Endothelial cell of umbilical vein (primary cell): ENCODE data around the gene HDAC9.

Experiments used
- EZH2 ChIP-seq: IDR thresholded peaks from 2 replicates; pipeline ENCODE4 v1.6.1; 2012; ENCODE audit warnings: borderline replicate concordance, low read depth, mild to moderate bottlenecking, moderate library complexity, low read length, inconsistent platforms; ENCODE audit not compliant: severe bottlenecking
- JUN ChIP-seq: IDR thresholded peaks from 2 replicates; pipeline ENCODE4 v1.6.1; 2011; ENCODE audit warnings: borderline replicate concordance, low read depth; ENCODE audit not compliant: insufficient read length, insufficient read depth
- MYC ChIP-seq: IDR thresholded peaks from one replicate; pipeline ENCODE4 v1.6.1; 2011; ENCODE audit warnings: mild to moderate bottlenecking, low read depth, low read length
- POLR2A ChIP-seq: IDR thresholded peaks from 2 replicates; pipeline ENCODE4 v1.6.1; 2012; ENCODE audit warnings: low read depth, mild to moderate bottlenecking, control low read depth, low read length
- POLR2AphosphoS5 ChIP-seq: IDR thresholded peaks from 2 replicates; pipeline ENCODE4 v1.6.1; 2012; ENCODE audit warnings: low read depth, mild to moderate bottlenecking, control low read depth, low read length, moderate library complexity; ENCODE audit not compliant: insufficient read depth
- TF ChIP-seq, protein P1 (sequence below), 2 donors: IDR thresholded peaks; 1 replicate in 1 of 2; 2 replicates in 1 of 2; pipeline ENCODE4 v1.5.1; 2011; ENCODE audit warnings: low read length in 2 of 2, mild to moderate bottlenecking in 2 of 2, moderate library complexity in 2 of 2, control low read depth in 1 of 2, inconsistent platforms in 1 of 2, low read depth in 1 of 2; ENCODE audit not compliant: insufficient read depth in 1 of 2; ENCODE audit errors: extremely low read depth in 1 of 2
- TF ChIP-seq, protein P2 (sequence below): IDR thresholded peaks from 2 replicates; pipeline ENCODE4 v1.6.1; 2011; ENCODE audit not compliant: insufficient read depth, insufficient read length

DNA sequence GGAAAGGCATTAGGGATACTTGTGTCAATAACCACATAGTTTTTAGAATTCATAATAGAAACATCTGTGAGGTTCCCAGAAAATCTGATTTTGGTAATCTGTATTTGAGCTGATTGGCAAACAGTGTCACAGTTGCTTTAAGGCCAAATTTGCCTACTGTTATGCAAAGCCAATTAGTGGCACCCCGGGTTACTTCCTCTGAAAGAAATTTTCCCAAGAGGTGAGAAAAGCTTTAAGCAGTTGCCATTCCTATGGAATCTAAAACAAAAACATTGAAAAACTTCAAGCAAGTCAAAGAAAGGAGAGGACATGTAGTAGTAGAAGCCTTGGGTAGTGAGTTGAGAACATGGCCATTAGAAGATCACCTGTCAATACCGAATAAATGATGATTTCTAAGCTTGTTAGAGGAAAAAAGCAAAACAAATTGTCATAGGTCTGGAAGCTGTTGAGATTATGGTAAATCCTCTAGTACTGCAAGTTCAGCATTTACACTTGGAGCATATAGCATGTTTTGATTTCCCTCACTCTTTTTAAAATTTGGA is 445.1 kb downstream of the HDAC9 start:
- TF ChIP-seq EZH2 (no peak), POLR2AphosphoS5 (no peak), POLR2A (no peak), JUN (no peak), MYC (no peak)
- TF ChIP-seq, protein P1, sequence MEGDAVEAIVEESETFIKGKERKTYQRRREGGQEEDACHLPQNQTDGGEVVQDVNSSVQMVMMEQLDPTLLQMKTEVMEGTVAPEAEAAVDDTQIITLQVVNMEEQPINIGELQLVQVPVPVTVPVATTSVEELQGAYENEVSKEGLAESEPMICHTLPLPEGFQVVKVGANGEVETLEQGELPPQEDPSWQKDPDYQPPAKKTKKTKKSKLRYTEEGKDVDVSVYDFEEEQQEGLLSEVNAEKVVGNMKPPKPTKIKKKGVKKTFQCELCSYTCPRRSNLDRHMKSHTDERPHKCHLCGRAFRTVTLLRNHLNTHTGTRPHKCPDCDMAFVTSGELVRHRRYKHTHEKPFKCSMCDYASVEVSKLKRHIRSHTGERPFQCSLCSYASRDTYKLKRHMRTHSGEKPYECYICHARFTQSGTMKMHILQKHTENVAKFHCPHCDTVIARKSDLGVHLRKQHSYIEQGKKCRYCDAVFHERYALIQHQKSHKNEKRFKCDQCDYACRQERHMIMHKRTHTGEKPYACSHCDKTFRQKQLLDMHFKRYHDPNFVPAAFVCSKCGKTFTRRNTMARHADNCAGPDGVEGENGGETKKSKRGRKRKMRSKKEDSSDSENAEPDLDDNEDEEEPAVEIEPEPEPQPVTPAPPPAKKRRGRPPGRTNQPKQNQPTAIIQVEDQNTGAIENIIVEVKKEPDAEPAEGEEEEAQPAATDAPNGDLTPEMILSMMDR (IDR thresholded peaks at IDR 0.05; ENCODE audit: extremely low read depth in 1 of 2, insufficient read depth in 1 of 2, low read depth in 1 of 2, low read length in 2 of 2), result no peak
- TF ChIP-seq, protein P2, sequence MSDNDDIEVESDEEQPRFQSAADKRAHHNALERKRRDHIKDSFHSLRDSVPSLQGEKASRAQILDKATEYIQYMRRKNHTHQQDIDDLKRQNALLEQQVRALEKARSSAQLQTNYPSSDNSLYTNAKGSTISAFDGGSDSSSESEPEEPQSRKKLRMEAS, result no peak
